B cell (primary cell): ENCODE results near the gene CTRL. TPM values are rescaled to one million over a fixed set of nuclear protein-coding genes. Genes with fewer than 3 reads are reported as not detected.
A peak's percentile ranks its signal among the peaks of the same experiment; 100 is the strongest.

Source experiments
- ATAC-seq: fragments of 200-7000 bp; cut with Tn5 transposase; one replicate; pipeline ENCODE4 v1.10.0; 2021; ENCODE audit warnings: low read depth, mild to moderate bottlenecking, moderate number of reproducible peaks, moderate library complexity
- CTCF ChIA-PET: fragments of 350-600 bp; sonication (Branson Sonifier 250); formaldehyde crosslinking; loops from one replicate; lab custom pipeline; 2021; ENCODE audit warnings: antibody characterized with exemption, inconsistent platforms; lab: Charles Lee
- POLR2A ChIA-PET: fragments of 350-600 bp; sonication (Branson Sonifier 250); formaldehyde crosslinking; loops from one replicate; lab custom pipeline; 2021; ENCODE audit warnings: antibody characterized with exemption; lab: Charles Lee
- DNase-seq: peaks from one replicate; pipeline ENCODE4 v3.0.0; 2013
- H2AFZ ChIP-seq: 2 replicates; pipeline ENCODE4 v1.6.1; 2012; ENCODE audit warnings: mild to moderate bottlenecking, low read depth, low read length; ENCODE audit not compliant: insufficient read depth, poor library complexity, severe bottlenecking
- H3K27ac ChIP-seq, 2 donors: 1 replicate in 1 of 2; 2 replicates in 1 of 2; pipeline ENCODE4 v1.5.1; 2012 to 2013; ENCODE audit warnings: low read length in 2 of 2, mild to moderate bottlenecking in 2 of 2, moderate library complexity in 1 of 2
- H3K27me3 ChIP-seq, 4 experiments: fragments of 200-600 bp in 1 of 4; sonication (generic) in 1 of 4; replicated peaks in 1 of 4; 1 replicate in 2 of 4; 2 replicates in 2 of 4; pipeline versions ENCODE4 v1.6.1 to v1.7.0; 2013 to 2016; ENCODE audit warnings: low read length in 3 of 4, mild to moderate bottlenecking in 2 of 4, mixed read lengths in 1 of 4, moderate library complexity in 1 of 4; ENCODE audit not compliant: insufficient read depth in 4 of 4, control insufficient read depth in 3 of 4; ENCODE audit errors: control extremely low read depth in 1 of 4
- H3K36me3 ChIP-seq, 2 experiments: replicated peaks in 1 of 2; 1 replicate in 1 of 2; 2 replicates in 1 of 2; pipeline versions ENCODE4 v1.6.1 to v1.7.1; 2013; ENCODE audit warnings: low read length in 1 of 2; ENCODE audit not compliant: insufficient read depth in 2 of 2, control insufficient read depth in 1 of 2; ENCODE audit errors: control extremely low read depth in 1 of 2, extremely low read depth in 1 of 2
- H3K4me1 ChIP-seq, 2 donors: fragments of 200-600 bp in 1 of 2; sonication (generic) in 1 of 2; 1 replicate in 1 of 2; 2 replicates in 1 of 2; pipeline versions ENCODE4 v1.5.1 to v1.6.1; 2013 to 2017; ENCODE audit warnings: low read length in 2 of 2; ENCODE audit not compliant: control insufficient read depth in 2 of 2, insufficient read depth in 2 of 2
- H3K4me2 ChIP-seq: replicated peaks from 2 replicates; pipeline ENCODE3; 2012; ENCODE audit warnings: mild to moderate bottlenecking, low read depth, low read length; ENCODE audit not compliant: poor library complexity, severe bottlenecking
- H3K4me3 ChIP-seq, 5 experiments: fragments of 200-600 bp in 1 of 5; sonication (generic) in 1 of 5; 1 replicate in 3 of 5; 2 replicates in 2 of 5; pipeline versions ENCODE4 v1.5.1 to v1.7.0; 2011 to 2016; ENCODE audit warnings: low read length in 4 of 5, mild to moderate bottlenecking in 4 of 5, low read depth in 2 of 5, control low read depth in 1 of 5, moderate library complexity in 1 of 5; ENCODE audit not compliant: insufficient read depth in 1 of 5; ENCODE audit errors: control extremely low read depth in 1 of 5, extremely low read depth in 1 of 5
- H3K79me2 ChIP-seq: fragments of 200-600 bp; sonication (generic); one replicate; pipeline ENCODE4 v1.6.0; 2016; ENCODE audit warnings: low read length; ENCODE audit not compliant: control insufficient read depth, insufficient read depth
- H3K9ac ChIP-seq: fragments of 200-600 bp; sonication (generic); 2 replicates; pipeline ENCODE4 v1.6.1; 2017; ENCODE audit warnings: mild to moderate bottlenecking, low read length, moderate library complexity
- H3K9me3 ChIP-seq, 3 donors: one replicate each; pipeline versions ENCODE4 v1.6.1 to v1.7.1; 2013; ENCODE audit warnings: low read length in 2 of 3; ENCODE audit not compliant: control insufficient read depth in 2 of 3, insufficient read depth in 1 of 3; ENCODE audit errors: control extremely low read depth in 1 of 3
- H4K20me1 ChIP-seq: 2 replicates; pipeline ENCODE4 v1.6.0; 2012; ENCODE audit warnings: mild to moderate bottlenecking, low read length; ENCODE audit not compliant: insufficient read depth, control insufficient read depth, poor library complexity, severe bottlenecking
- H3K27ac Mint-ChIP-seq: one replicate; pipeline ENCODE4 v1.8.0; 2021; ENCODE audit warnings: mixed read lengths
- H3K27me3 Mint-ChIP-seq: one replicate; pipeline ENCODE4 v1.8.0; 2021; ENCODE audit warnings: mixed read lengths
- H3K4me1 Mint-ChIP-seq: one replicate; pipeline ENCODE4 v1.8.0; 2021; ENCODE audit warnings: mixed read lengths
- H3K4me3 Mint-ChIP-seq: one replicate; pipeline ENCODE4 v1.8.0; 2021; ENCODE audit warnings: mixed read lengths
- H3K9me3 Mint-ChIP-seq: one replicate; pipeline ENCODE4 v1.8.0; 2022; ENCODE audit warnings: mixed read lengths; ENCODE audit not compliant: insufficient read depth
- EZH2 ChIP-seq: IDR thresholded peaks from 2 replicates; pipeline ENCODE4 v1.6.1; 2012; ENCODE audit warnings: borderline replicate concordance, low read depth, mild to moderate bottlenecking, moderate library complexity, low read length; ENCODE audit not compliant: insufficient read depth, poor library complexity, severe bottlenecking
- WGBS: methylation state at CpG from one replicate; pipeline ENCODE4 v1.1.5; 2013; ENCODE audit warnings: missing lambda C conversion rate; ENCODE audit not compliant: insufficient coverage; 5-methylcytosine and 5-hydroxymethylcytosine counted together
- intact Hi-C: fragments of 100-400 bp; cut with micrococcal nuclease; formaldehyde crosslinking; loops from one replicate; pipeline ENCODE4 v1.10.0; 2022
- polyA plus RNA-seq: library from polyadenylated mRNA; depleted of rRNA; stranded (reverse); fragments of >200 nt; gene quantifications from 2 replicates; pipeline ENCODE4 v1.2.3, GENCODE V29; 2012
- total RNA-seq, 2 donors: library from RNA; stranded (reverse); fragments of 120-200 nt in 1 of 2; gene quantifications; 1 replicate in 1 of 2; 2 replicates in 1 of 2; pipeline versions ENCODE4 v1.2.3 to v1.2.4, GENCODE V29; 2013 to 2022
- TF ChIP-seq, protein P1 (sequence below): fragments of 200-600 bp; IDR thresholded peaks from one replicate; pipeline ENCODE4 v1.8.0; 2022; ENCODE audit warnings: antibody characterized with exemption, mild to moderate bottlenecking

CTRL gene
- total and polyA plus RNA-seq, 2 donors (not counting 1 experiment from before 2014, with no cell fraction given): 5.8 to 19.0 TPM

DNA sequence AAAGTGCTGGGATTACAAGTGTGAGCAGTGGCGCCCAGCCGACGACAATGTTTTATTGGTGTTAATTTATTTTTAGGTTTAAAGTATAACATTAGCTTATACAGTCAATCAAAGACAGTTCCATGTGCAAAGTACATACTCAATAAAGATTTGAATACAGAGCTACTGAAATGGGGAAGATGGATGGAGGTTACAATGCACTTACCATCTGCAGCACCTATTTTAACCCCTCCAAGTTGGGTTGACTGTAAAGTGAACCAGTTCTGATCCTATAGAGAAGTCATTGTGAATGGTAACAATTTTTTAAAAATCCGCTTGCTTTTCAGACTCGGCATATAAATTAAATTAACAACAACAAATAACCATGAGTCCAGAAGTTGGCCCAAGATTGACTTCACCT is 39.3 kb downstream of the CTRL start:
- peak overlapping the region; percentile 24 to 95 for H3K27ac ChIP-seq
- no peaks in the 10 kb centered on the region for H3K36me3 ChIP-seq
- H3K4me1 Mint-ChIP-seq: peaks cover 31% of the 10 kb centered on the region
- CTCF ChIA-PET: interaction anchor here (0.6 to 3.0 kb wide), 6 partner anchors 9 to 459 kb away, joined by 3 to 23 read pairs (median 3); partner anchors contain the start of gene NRN1L
- peak overlapping the region; percentile 49 to 76 (median 67) for H3K4me3 ChIP-seq
- peak overlapping the region; percentile 85 for H3K27ac Mint-ChIP-seq
- no CpG with 5 or more reads among the region's 5 CpGs for WGBS
- H3K27me3 Mint-ChIP-seq: no peaks in the 10 kb centered on the region
- peaks cover 17% of the 10 kb centered on the region for H4K20me1 ChIP-seq
- H3K4me3 Mint-ChIP-seq: peak overlapping the region; percentile 90
- H2AFZ ChIP-seq: peak overlapping the region; percentile 72
- H3K9me3 Mint-ChIP-seq: no peaks in the 10 kb centered on the region
- TF ChIP-seq EZH2: no peak
- TF ChIP-seq, protein P1, sequence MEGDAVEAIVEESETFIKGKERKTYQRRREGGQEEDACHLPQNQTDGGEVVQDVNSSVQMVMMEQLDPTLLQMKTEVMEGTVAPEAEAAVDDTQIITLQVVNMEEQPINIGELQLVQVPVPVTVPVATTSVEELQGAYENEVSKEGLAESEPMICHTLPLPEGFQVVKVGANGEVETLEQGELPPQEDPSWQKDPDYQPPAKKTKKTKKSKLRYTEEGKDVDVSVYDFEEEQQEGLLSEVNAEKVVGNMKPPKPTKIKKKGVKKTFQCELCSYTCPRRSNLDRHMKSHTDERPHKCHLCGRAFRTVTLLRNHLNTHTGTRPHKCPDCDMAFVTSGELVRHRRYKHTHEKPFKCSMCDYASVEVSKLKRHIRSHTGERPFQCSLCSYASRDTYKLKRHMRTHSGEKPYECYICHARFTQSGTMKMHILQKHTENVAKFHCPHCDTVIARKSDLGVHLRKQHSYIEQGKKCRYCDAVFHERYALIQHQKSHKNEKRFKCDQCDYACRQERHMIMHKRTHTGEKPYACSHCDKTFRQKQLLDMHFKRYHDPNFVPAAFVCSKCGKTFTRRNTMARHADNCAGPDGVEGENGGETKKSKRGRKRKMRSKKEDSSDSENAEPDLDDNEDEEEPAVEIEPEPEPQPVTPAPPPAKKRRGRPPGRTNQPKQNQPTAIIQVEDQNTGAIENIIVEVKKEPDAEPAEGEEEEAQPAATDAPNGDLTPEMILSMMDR: no peak
- DNase-seq: no peak
- no peak for ATAC-seq
- peaks cover 16 to 18% of the 10 kb centered on the region in 2 donors for H3K4me1 ChIP-seq
- H3K9me3 ChIP-seq: no peaks in the 10 kb centered on the region
- H3K4me2 ChIP-seq: peak overlapping the region; percentile 92
- no peaks in the 10 kb centered on the region for H3K27me3 ChIP-seq
- peaks cover 51% of the 10 kb centered on the region for H3K79me2 ChIP-seq
- intact Hi-C loops: loop anchor here (2.0 to 5.0 kb wide), 2 partner anchors 46 to 100 kb away; partner anchors contain the start of genes CENPT and NUTF2
- H3K9ac ChIP-seq: peak overlapping the region; percentile 59
- POLR2A ChIA-PET: interaction anchor here (0.5 to 2.2 kb wide), 6 partner anchors 32 to 306 kb away, joined by 3 to 19 read pairs (median 4); partner anchors contain the start of genes PSMB10 and RANBP10

DNA sequence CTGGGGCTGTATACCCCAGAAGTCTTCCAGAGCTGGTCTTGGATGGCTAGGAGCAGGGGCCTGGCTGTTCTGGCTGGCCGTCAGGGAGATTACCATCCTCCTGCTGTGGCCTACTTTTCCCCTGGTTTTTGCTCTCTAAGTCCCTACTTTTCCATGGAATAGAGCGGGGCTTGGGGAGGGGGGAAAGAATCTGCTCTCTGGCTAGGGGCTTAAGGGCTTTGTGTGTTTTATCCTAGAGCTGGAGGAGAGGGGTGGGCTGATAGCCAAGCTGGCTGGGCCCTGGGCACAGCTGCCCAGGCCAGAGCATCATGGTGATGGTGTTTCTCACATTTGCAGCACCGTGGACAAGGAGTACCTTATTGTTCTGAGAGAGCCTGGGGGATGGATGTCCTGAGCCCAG is 43.3 kb downstream of the CTRL start:
- Histone ChIP-seq H4K20me1 (peaks cover 2% of the 10 kb centered on the region), H3K9ac (no peak overlapping the region), H3K79me2 (peaks cover 17% of the 10 kb centered on the region), H3K27me3 (no peaks in the 10 kb centered on the region), H3K4me3 (no peak overlapping the region), H2AFZ (no peak overlapping the region), H3K4me2 (no peak overlapping the region), H3K4me1 (peaks cover 5 to 6% of the 10 kb centered on the region in 2 donors), H3K36me3 (peaks cover 0 to 25% of the 10 kb centered on the region in 2 experiments), H3K27ac (no peak overlapping the region), H3K9me3 (no peaks in the 10 kb centered on the region)
- no peak overlapping the region for H3K4me3 Mint-ChIP-seq
- ChIA-PET POLR2A (no interaction called here), CTCF (interaction anchor here (1.0 to 9.3 kb wide), 4 partner anchors 11 to 152 kb away, joined by 3 to 151 read pairs (median 3); no protein-coding TSS in a partner anchor)
- intact Hi-C loops: no loop called here
- no CpG with 5 or more reads among the region's 3 CpGs for WGBS
- H3K27ac Mint-ChIP-seq: no peak overlapping the region
- H3K27me3 Mint-ChIP-seq: no peaks in the 10 kb centered on the region
- DNase-seq (no peak), ATAC-seq (no peak)
- H3K4me1 Mint-ChIP-seq: peaks cover 7% of the 10 kb centered on the region
- H3K9me3 Mint-ChIP-seq: no peaks in the 10 kb centered on the region
- TF ChIP-seq, protein P1: no peak
- TF ChIP-seq EZH2: no peak
